ENCODE data around the gene RAB19.
"Not testable (repeated sequence)": the region's sequence is repeated elsewhere in the genome, so short reads cannot be mapped to it uniquely, and the experiment has no call there.

- not testable (repeated sequence) for TF ChIP-seq CTCF (IDR thresholded peaks at IDR 0.05; ENCODE audit: insufficient read depth, low read length); POLR2AphosphoS5 (IDR thresholded peaks at IDR 0.05; ENCODE audit: low read depth); GABPA (IDR thresholded peaks at IDR 0.05; ENCODE audit: low read depth); SPI1 (IDR thresholded peaks at IDR 0.05; ENCODE audit: borderline replicate concordance, low read depth)
Measured at GRCh38 chr7:140415816-140416215, 12.0 kb downstream of the RAB19 start.

Measured in HL-60 (cell line).